ENCODE results near the gene NR2F1. TPM values are rescaled to one million over a fixed set of nuclear protein-coding genes. Genes with fewer than 3 reads are reported as not detected.

Gene NR2F1
- total and polyA plus RNA-seq, 2 donors (not counting 3 experiments of a cell fraction or from before 2014, with no cell fraction given): 21.5 to 38.7 TPM

DNA sequence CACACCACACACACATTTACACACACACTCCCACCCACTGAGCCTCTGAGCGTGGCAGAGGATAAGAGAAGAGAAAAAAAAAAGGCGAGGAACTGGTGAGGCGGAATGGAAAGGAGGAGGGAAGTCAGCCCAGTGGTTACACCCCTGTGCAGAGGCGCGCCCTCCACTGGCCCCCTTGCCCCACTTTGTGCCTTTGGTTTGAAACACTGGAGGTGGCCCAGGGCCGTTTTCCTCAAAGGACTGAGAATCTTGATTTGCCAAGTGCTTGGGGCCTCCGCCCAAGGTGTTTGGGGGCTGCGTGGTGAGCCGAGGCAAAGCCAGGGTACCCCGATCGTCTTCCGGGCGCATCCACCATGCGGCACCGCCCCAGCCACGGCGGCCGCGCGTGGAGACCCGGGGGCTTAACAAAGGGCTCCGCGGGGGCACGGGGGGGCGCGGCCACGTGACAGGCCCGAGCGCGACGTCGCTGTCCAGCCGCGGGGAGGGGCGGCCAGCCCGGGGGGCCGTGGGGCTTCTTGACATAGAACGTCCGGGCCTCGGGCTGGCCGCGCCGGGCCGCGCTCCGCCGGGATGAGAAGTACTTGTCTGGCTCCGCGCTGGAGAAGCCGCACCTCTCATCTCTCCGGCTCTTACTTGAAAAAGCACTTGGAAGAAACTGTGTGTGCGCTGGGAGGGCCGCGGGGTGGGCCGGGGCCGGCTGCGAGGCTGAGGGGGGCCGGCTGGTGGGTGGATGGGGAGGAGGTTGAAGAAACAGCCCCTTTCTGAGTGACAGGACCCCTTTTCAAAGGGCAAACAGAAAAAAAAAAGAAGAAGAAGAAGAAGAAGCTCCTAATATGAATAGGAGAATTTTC is 21.0 kb downstream of the NR2F1 start:
- Histone ChIP-seq H2AFZ (ENCODE audit: low read depth, low read length) (peak overlapping the region; percentile 42), H4K20me1 (replicated peaks; ENCODE audit: control insufficient read depth, extremely low read depth, insufficient read depth, low read length) (peaks cover 1% of the 10 kb centered on the region), H3K9ac (replicated peaks; ENCODE audit: extremely low read depth, insufficient read depth, low read length) (no peak overlapping the region), H3K36me3 (ENCODE audit: control insufficient read depth in 2 of 2, extremely low read depth in 1 of 2, insufficient read depth in 2 of 2, low read length in 2 of 2) (no peaks in the 10 kb centered on the region), H3K4me2 (ENCODE audit: insufficient read depth, low read length) (peak overlapping the region; percentile 16), H3K9me1 (replicated peaks; ENCODE audit: control insufficient read depth, extremely low read depth, insufficient read depth, low read length) (no peaks in the 10 kb centered on the region), H3K9me3 (replicated peaks; ENCODE audit: control insufficient read depth, insufficient read depth, low read length) (no peaks in the 10 kb centered on the region), H3K27me3 (ENCODE audit: control insufficient read depth in 2 of 2, insufficient read depth in 2 of 2, low read length in 2 of 2) (peaks cover 60 to 93% of the 10 kb centered on the region in 2 experiments), H3K4me1 (ENCODE audit: control insufficient read depth, extremely low read depth, insufficient read depth, low read length) (peaks cover 6% of the 10 kb centered on the region), H3K27ac (ENCODE audit: insufficient read depth, low read depth, low read length) (no peak overlapping the region), H3K4me3 (replicated peaks in 1 of 3; ENCODE audit: insufficient read depth in 1 of 3, low read depth in 1 of 3, low read length in 3 of 3) (no peak overlapping the region), H3K79me2 (ENCODE audit: control insufficient read depth, insufficient read depth, low read length) (no peaks in the 10 kb centered on the region)
- FAIRE-seq (no peak), DNase-seq (ENCODE audit: low read depth, low spot score) (no peak)
- dilution Hi-C loops (cut with MboI; ENCODE audit: extremely low pct_ligation_motif_present, low sequenced_read_pairs) (no loop called here), intact Hi-C loops (cut with micrococcal nuclease) (no loop called here)
- ChIA-PET POLR2A (interaction anchor here (0.7 kb wide), 1 partner anchor 15 kb away, joined by 3 read pairs; no protein-coding TSS in a partner anchor), CTCF (interaction anchor here (1.0 to 3.4 kb wide), 4 partner anchors 18 to 695 kb away, joined by 3 to 9 read pairs (median 4); no protein-coding TSS in a partner anchor)
- TF ChIP-seq MYC (IDR thresholded peaks at IDR 0.05; ENCODE audit: low read depth, low read length) (no peak), EZH2 (IDR thresholded peaks at IDR 0.05; ENCODE audit: borderline replicate concordance, low read depth, low read length, severe bottlenecking) (peak; percentile 78)
- no TSS peak for BruUV-seq (replicated peaks)

DNA sequence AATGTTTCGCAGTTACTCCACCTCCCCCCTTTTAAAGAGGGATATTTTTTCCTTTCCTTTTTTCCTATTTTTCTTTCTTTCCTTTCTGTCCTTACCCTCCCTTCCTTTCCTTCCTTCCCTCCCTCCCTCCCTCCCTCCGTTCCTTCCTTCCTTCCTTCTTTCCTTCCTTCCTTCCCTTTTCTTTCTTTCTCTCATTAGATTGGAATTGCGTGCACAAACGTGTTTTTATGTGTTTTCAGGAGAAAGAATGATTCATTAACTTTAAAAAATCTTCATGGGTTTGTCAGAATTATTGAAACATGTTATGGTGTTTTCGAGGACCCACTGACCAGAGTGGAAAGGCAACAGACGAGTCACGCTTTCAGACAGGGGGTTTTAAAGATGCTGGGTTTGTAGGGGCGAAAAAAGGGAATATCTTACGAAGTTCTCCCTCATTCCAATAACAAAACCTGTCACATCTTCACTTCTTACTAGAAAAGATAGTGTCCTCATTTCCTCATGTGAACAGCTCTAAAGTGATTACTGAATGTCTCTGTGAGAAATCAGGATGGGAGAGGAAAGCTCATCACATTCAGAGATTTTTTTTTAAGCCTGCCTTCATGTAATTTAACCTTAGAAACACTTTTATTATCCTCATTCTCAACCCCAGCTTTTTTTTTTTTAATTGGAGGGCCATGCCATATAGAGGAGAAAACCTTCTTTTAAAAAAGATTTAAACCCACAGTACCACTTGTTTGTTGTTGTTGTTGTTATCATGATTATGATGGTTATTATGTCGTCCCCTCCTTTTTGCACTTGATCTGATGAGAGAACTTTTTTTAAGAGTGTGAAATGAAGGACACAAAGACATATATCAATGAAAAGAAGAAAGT is 21.9 kb downstream of the NR2F1 start:
- Histone ChIP-seq H3K79me2 (ENCODE audit: control insufficient read depth, insufficient read depth, low read length) (no peaks in the 10 kb centered on the region), H3K4me1 (ENCODE audit: control insufficient read depth, extremely low read depth, insufficient read depth, low read length) (peaks cover 6% of the 10 kb centered on the region), H3K9me1 (replicated peaks; ENCODE audit: control insufficient read depth, extremely low read depth, insufficient read depth, low read length) (no peaks in the 10 kb centered on the region), H3K36me3 (ENCODE audit: control insufficient read depth in 2 of 2, extremely low read depth in 1 of 2, insufficient read depth in 2 of 2, low read length in 2 of 2) (no peaks in the 10 kb centered on the region), H3K4me3 (replicated peaks in 1 of 3; ENCODE audit: insufficient read depth in 1 of 3, low read depth in 1 of 3, low read length in 3 of 3) (no peak overlapping the region), H3K4me2 (ENCODE audit: insufficient read depth, low read length) (no peak overlapping the region), H3K9ac (replicated peaks; ENCODE audit: extremely low read depth, insufficient read depth, low read length) (no peak overlapping the region), H3K9me3 (replicated peaks; ENCODE audit: control insufficient read depth, insufficient read depth, low read length) (no peaks in the 10 kb centered on the region), H3K27ac (ENCODE audit: insufficient read depth, low read depth, low read length) (no peak overlapping the region), H2AFZ (ENCODE audit: low read depth, low read length) (no peak overlapping the region), H4K20me1 (replicated peaks; ENCODE audit: control insufficient read depth, extremely low read depth, insufficient read depth, low read length) (peaks cover 2% of the 10 kb centered on the region), H3K27me3 (ENCODE audit: control insufficient read depth in 2 of 2, insufficient read depth in 2 of 2, low read length in 2 of 2) (peaks cover 64 to 94% of the 10 kb centered on the region in 2 experiments)
- TF ChIP-seq EZH2 (IDR thresholded peaks at IDR 0.05; ENCODE audit: borderline replicate concordance, low read depth, low read length, severe bottlenecking) (peak; percentile 75), POLR2A (IDR thresholded peaks at IDR 0.05; ENCODE audit: low read depth, low read length) (no peak)
- ChIA-PET CTCF (interaction anchor here (1.4 to 3.4 kb wide), 3 partner anchors 184 to 696 kb away, joined by 3 to 9 read pairs (median 4); no protein-coding TSS in a partner anchor), POLR2A (interaction anchor here (0.7 kb wide), 1 partner anchor 14 kb away, joined by 3 read pairs; no protein-coding TSS in a partner anchor)
- dilution Hi-C loops (cut with MboI; ENCODE audit: extremely low pct_ligation_motif_present, low sequenced_read_pairs): no loop called here
- intact Hi-C loops (cut with micrococcal nuclease): loop anchor here (5.0 kb wide), 2 partner anchors 287 to 312 kb away; no protein-coding TSS in a partner anchor
- DNase-seq (ENCODE audit: low read depth, low spot score) (no peak), FAIRE-seq (no peak)
- BruUV-seq (replicated peaks): no TSS peak
